Vagina (tissue), 2 donors: ENCODE data around the gene CNTRL.

Source experiments
- POLR2AphosphoS5 ChIP-seq, 2 donors: sonication (generic); formaldehyde crosslinking; IDR thresholded peaks; one replicate each; pipeline ENCODE4 v1.9.0; 2017; ENCODE audit warnings: antibody characterized with exemption in 2 of 2, mild to moderate bottlenecking in 2 of 2, low read depth in 1 of 2; ENCODE audit not compliant: insufficient read depth in 1 of 2
- TF ChIP-seq, protein P1 (sequence below), 3 experiments: fragments of 450-650 bp in 2 of 3; fragments of 200-600 bp in 1 of 3; sonication (generic) in 1 of 3; IDR thresholded peaks; one replicate each; pipeline ENCODE4 v1.5.1; 2017 to 2019; ENCODE audit warnings: antibody characterized with exemption in 3 of 3, mild to moderate bottlenecking in 2 of 3, moderate library complexity in 2 of 3

GRCh38 chr9:121029469-121029868 lies 45.3 kb upstream of the CNTRL start:
- TF ChIP-seq, protein P1, sequence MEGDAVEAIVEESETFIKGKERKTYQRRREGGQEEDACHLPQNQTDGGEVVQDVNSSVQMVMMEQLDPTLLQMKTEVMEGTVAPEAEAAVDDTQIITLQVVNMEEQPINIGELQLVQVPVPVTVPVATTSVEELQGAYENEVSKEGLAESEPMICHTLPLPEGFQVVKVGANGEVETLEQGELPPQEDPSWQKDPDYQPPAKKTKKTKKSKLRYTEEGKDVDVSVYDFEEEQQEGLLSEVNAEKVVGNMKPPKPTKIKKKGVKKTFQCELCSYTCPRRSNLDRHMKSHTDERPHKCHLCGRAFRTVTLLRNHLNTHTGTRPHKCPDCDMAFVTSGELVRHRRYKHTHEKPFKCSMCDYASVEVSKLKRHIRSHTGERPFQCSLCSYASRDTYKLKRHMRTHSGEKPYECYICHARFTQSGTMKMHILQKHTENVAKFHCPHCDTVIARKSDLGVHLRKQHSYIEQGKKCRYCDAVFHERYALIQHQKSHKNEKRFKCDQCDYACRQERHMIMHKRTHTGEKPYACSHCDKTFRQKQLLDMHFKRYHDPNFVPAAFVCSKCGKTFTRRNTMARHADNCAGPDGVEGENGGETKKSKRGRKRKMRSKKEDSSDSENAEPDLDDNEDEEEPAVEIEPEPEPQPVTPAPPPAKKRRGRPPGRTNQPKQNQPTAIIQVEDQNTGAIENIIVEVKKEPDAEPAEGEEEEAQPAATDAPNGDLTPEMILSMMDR (IDR thresholded peaks at IDR 0.05) = no peak
- no peak for TF ChIP-seq POLR2AphosphoS5 (IDR thresholded peaks at IDR 0.05; ENCODE audit: insufficient read depth in 1 of 2, low read depth in 1 of 2)
